Measurements from ENCODE around the gene GLP1R.

Gene GLP1R

DNA sequence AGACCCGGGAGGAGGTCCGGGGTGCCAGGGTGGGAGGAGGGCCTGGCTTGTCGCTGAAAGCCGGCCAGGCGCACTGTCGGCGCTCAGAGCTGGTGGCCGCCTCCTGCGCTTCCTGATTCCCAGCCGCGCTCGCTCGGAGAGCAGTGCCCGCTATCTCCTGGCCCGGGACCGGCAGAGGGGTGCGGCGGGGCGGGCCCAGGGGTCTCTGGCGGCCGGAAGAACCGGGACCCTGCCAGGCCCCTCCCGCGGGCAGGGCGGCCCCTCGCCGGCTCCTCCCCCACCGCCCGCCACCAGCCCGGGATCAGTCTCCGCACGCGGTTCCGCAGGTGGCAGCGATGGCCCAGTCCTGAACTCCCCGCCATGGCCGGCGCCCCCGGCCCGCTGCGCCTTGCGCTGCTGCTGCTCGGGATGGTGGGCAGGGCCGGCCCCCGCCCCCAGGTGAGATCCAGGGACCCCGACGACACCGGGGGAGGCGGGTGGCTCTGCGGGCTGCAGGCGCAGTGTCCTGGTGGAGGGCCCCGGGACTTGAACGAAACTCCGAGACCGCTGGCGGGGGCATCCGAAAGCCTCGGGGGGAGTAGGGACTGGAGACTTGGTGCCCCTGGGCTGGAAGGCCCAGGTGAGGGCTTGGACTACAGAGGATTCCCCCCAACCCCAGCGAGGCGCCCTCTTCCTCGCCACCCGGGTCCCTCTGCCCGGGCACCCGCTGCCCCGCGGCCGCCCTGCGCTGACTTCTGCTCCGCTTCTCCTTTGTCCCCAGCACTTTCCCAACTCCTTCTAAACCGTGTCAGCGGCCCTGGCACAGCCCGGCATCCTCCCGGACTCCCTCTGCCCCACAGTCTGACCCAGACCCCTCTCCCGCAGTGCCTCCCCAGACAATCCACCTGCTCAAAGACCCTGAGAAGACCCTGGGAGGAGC, at the start of gene GLP1R:
Gene GLP1R, plus strand, starts transcription at position 301 of the 919 bp plus-strand sequence. Its CDS starts 60 bp downstream, at position 361.
- DNase-seq (ENCODE audit: low spot score) = no peak

DNA sequence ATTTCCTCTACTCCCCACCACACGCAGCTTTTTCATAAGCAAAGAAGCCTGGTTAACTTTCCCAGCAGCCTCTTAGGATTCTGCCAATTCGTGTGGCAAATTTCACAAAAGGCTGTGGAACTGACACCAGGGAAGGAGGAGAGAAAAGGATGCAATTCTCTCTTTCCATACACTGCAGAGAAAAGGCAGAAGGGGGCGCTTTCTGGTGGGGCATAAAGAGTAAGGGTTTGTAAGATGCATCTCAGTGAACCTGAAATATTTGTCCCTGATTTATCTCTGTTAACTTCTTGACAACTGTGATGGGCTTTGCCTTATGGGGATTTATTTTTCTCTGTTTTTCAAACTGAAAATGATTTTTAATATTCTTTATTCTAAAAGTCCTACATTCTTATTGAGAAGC, 45.5 kb upstream of the GLP1R start:
- no peak for DNase-seq (ENCODE audit: low spot score)

DNA sequence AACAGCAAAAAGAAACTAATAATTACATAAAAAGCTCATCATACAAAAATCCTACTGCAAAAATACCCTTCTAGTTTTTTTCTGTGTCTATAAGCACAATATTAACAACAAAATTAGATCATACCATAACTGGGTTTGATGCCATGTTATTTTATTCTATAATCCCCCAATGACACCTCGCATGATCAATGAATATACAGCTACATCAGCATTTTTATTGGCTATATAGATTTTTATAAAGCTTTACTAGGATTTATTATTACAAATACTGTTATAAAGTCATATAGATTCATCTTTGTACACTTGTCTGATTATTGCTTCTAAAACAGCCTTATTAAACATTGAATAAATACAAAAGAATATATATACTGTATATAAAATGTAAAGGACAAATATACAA, 45.1 kb upstream of the GLP1R start:
- no peak for DNase-seq (ENCODE audit: low spot score)

DNA sequence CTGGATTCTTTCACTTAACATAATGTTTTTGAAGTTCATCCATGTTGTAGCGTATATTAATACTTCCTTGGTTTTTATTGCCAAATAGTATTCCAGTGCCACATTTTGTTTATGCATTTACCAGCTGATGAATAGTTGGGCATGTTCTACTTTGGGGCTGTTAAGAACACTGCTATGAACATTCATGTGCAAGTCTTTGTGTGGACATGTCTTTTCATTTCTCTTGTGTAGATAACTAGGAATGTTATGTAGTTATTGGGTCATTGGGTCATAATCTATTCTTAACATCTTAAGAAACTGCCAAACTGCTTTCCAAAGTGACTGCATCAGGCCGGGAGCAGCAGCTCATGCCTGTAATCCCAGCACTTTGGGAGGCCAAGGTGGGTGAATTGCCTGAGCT, 43.8 kb upstream of the GLP1R start:
- DNase-seq (ENCODE audit: low spot score) = no peak

DNA sequence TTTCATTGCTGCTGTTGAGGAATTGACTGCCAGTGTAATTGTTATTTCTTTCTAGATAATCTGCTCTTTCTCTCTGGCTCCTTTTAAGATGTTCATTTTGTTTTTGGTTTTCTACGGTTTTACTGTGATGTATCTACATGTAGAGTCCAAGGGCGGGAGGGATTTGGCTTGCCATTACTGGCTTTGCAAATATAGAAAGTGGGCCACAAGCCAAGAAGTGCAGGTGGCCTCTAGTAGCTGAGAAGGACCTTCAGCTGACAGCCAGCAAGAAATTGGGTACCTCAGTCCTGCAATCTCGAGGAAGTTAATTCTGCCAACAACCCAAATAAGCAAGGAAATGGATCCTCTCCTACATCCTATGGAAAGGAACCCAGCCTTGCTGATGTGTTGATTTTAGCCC, 42.8 kb upstream of the GLP1R start:
- no peak for DNase-seq (ENCODE audit: low spot score)

DNA sequence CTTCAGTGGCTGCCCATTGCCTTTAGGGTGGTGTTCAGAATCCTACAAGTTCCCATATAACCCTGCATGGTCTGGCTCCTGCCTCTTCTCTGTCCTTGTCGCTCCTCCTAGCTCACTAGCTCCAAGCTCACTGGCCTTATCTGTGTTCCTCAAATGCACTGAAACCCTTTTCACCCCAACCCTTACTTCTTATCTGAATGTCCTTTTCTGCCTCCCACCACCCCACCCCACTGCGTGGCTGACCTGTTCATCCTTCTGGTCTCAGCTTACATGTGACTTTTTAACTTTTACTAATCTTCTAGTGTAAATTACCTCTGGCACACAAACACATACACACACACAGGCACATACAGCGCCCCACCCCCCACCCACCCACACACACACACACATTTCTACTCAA, 41.0 kb upstream of the GLP1R start:
- no peak for DNase-seq (ENCODE audit: low spot score)

DNA sequence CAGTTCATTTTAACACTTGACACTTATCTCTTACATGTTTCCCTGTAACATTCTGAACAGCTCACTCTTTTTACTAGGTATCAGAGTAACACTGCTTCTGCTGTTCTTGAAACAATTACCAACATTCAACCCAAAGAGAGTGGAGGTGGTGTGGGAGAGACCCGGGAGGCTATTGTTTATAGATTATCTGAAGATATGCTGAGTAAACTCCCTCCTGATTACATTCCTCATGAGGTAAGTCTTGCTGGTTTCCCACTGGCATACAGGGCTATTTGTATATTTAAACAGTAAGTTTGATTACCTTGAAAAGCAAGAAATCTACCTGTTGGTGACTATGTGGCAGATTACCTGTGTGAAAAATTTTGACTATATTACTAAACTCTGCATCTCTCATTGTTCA, 39.8 kb upstream of the GLP1R start:
- no peak for DNase-seq (ENCODE audit: low spot score)

DNA sequence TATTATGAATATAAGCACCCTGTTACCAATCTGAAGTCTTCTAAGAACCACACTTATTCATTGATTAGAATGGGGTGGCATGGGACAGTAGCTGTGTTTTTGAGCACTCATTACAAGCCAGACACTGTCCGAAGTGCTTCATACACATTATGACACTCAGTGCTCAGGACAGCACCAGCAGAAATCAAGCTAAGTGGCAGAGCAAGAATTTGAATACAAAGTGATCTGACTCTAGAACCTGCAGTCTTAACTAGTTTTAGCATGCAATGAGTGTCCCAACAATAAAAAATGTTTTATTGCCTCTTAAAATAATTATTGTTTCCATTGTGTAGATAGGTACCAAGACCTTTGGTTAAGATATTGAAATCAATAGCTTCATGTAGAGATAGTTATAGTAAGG, 39.1 kb upstream of the GLP1R start:
- DNase-seq (ENCODE audit: low spot score) = no peak

DNA sequence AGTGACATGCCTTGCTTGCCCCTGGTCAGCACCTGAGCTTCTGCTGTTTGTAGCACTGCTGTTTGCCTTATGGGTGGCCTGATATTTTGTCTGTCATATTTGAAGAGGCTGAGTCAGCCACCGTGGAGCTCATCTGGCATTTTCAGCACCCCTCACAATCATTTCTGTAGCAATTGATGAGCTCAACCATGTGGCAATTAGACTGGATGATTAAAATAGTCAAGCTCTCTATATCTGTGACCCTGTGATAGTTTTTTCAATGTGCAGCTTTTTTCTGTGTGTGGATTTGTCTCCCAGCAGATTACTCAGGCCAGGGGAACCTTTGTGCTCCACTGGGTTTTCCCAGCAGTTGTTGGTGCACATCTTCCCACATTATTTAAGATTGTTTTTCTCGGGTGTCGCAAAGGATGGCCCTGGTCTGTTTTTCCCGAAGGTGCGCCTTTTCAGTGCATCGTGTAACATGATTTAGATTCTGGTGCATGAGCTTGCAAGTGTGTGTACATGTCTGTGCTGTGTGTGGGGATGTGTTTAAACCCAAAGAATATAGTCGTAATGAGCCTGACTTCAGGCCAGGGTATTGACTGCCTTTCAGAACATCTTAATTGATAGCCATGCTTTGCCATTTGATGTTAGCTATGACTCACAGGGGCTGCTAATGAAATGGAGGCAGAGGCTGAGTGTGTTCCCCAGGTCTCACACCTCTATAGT, 31.6 kb upstream of the GLP1R start:
- no peak for DNase-seq (ENCODE audit: low spot score)

DNA sequence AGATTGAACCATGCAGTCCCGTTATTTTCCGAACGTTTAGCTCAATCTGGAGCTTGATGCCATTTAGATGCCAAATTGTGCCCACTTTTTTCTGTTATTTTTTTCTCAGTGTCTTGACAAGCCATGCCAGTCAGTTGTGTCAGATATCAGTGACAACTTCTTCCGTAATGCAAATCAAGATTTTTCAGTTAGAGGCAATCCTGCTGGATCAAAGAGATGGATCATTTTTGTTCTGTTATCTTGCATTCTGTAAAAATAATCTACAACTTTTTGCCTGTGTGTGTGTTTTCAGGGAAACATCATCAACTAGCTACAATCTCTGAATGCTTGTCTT, 31.1 kb upstream of the GLP1R start:
- no peak for DNase-seq (ENCODE audit: low spot score)

DNA sequence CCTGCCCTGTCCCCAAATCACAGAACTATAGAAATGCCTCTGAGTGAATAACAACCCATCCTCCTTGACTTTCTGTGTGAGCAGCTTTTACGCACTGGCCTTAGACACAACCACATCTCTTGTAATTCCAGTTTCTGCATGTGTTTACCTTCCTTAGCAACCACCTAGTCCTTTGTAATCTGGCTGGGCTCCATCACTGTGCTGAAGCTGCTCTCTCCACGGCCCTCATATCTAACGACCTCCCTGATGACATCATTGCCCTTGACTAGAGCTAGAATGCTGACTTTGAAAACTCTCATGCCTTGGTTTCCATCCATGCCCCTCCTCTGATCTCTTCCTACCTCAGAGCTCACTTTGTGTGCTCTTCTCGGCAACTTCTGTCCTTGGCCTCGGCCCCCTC, 30.5 kb upstream of the GLP1R start:
- DNase-seq (ENCODE audit: low spot score) = no peak

DNA sequence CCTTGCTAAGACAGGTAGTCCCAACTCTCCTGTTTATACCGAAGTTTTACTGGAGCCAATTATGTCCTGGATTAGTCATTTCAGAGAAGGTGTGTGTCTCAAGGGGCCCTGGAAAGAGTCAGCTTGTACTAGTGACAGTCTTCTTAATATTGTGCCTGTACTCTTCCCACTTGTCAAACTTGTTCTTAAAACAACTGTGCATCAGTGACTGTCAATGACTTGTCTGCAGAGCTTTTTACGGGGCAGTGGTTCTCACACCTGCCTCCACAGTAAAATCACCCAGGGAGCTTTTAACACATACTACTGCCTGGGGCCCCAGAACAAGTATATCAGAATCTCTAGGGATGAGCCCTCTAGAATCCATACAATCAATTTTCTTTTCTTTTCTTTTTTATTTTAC, 28.4 kb upstream of the GLP1R start:
- no peak for DNase-seq (ENCODE audit: low spot score)

DNA sequence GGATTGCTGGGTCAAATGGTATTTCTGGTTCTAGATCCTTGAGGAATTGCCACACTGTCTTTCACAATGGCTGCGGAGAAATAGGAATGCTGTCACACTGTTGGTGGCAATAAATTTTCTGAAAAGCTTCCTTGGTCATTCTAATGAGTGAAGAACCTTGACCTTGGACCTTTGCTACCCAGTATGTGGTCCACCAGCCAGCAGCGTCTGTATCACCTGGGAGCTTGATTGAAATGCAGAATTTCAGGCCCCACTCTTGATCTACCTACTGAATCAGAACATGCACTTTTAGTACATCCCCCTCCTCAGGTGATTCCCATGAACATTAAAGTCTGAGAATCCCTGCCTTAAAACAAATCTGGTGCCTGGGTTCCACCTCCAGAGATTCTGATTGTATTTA, 27.5 kb upstream of the GLP1R start:
- DNase-seq (ENCODE audit: low spot score) = no peak

DNA sequence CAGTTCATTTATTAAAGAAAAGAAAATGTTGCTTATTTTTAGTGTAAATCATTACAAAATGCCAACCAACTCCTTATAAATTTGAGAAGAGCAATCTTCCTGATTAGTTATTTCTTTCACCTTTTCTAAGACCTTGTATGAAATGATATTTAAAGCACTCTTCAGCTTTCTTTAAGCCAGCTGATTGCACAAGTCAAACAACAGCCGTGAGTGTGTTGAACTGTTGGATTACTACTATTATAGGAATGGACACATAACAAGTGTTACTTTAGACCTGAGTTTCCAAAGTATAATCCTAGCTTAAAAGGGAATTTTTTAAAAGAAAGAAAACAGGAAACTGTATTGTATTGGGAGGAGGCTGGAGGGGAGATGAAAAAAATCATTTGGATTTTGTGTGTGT, 26.8 kb upstream of the GLP1R start:
- no peak for DNase-seq (ENCODE audit: low spot score)

DNA sequence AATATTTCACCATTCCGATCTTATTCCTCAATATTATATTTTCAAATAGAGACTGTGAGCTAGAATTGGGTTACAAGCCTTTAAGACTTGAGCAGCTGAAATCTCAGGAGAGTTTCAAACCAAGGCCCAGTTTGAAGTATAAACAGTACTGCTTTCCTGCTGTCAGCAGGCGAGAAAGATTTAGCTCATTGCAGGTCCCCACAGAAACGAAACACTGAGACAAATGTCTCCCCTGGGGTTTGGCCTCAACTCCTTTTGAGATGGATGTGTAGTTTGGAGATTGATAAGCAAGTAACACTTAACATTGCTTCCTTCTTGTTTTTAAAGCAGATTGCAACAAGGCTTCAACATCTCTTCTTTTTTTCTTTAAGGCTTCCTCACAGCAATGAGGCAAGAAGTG, 22.4 kb upstream of the GLP1R start:
- DNase-seq (ENCODE audit: low spot score) = no peak

DNA sequence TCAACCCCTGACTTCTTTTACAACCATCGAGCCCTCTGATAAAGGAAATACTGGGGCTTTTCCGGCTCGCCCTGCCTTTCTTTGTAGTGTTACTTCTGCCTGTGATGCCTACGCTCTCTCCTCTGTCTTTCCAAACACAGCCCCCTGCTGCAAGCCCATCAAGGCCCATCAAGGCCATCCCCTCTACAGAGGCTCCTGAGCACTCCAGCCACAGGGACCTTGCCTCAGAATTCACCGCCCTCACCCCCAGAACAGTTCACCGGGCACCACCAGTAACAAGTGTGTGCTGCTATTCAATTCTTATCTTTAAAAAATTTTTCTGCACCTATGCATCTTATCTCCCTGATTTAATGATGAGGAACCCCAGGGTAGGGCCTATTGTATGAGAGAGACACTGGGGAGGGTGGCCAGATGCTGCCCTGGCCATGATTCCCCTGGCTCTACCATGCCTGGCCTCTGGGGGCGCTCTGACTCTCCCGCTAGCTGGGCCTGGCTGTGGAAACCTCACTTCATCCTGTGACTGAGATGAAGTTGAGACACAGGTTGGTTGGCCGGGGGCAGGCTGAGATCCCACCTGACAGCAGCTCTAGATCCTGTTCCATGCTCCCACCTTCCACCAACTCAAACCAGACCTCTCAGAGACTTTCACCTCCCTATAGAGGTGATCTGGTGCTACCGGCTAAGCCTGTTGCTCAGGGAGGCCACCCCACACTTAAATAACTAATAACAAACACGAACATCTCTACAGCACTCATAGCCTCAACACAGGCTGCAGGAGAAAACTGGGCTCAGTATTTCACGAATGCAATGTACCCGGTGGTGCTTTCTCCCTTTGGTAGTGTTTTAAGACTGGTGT, 19.2 kb upstream of the GLP1R start:
- DNase-seq (ENCODE audit: low spot score) = peak; percentile 36

DNA sequence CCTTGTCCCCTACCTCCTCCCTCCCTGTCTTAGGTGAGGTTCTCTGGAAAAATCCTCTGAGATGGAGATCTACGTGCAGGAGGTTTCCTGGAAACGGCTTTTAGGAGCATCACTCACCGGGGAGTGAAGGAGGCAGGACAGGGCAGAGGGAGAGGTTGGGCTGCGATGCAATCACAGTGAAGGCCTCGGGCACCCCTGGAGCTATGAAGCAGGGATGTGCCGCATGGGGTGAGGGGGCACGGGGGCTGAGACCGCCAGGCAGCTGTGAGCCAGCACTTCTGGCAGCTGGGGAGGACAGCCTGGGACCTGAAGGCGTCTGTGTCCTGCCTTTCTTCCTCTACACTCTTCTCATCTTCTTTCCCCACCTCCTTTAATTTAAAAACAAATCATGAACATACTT, 12.9 kb upstream of the GLP1R start:
- DNase-seq (ENCODE audit: low spot score) = no peak

DNA sequence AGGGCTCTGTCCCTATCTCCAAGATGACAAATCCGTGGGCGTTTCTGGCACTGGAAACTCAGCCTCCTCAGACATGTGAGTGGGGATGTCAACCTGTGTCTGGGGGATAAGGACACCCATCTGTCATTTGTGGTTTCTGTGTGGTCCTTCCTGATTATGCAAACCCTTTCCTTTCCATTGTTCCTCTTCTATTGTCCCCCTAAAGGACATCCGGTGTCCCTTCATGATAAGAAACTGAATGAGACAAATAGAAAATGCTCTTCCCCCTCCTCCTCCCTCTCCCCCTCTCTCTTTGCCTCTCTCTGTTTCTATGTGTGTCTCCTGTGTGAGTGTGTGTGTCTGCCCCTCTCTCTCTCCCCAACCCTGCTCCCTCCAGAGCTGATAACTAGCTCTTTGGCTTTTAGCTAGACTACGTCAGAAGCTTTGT, 11.5 kb upstream of the GLP1R start:
- no peak for DNase-seq (ENCODE audit: low spot score)

DNA sequence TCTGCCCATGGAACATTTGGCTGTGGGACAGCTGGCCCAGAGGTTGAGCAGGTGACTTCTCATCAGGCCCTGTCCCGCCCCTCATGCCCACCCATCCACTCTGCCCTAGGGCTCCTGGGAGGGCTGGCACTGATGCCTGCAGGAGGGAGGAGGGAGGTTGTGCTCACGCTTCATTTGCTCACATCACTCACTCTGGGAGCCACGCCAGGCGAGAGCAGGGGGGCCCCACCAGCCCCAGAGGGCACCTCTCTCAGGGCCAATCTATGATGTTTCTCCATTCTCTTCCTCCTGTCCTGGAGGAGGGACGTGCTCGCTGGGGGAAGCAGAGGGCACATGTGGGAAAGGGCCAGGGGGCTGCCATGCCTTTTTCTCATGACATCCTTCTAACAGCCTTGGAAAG, 10.9 kb upstream of the GLP1R start:
- no peak for DNase-seq (ENCODE audit: low spot score)

DNA sequence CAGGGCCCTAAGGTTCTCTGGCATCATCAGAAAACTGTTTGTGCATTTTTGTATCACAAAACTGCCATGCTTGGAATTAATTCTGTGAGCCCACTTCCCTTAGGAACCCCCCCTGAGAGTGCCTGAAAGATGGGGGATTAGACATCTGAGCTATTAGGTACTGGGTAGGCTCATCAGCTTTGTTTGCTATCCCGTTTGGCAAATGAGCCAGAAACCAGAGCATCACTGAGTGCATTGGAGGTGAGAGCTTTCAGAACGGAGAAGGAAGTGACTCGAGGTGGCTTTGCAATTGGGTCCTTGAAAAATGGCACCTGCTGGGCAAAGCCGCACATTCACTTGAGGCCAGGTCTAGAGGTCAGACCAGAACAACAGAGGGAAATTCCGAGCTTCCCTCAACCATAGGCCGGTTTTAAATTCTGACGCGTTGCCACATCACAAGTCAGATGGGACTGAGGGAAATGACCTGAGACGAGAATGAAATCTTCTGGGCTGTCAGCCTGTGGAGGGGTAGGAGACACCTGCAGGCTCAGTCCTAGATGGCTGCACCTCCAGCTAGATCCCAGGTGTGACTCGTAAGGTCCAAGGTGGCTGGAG, 8.4 kb upstream of the GLP1R start:
- no peak for DNase-seq (ENCODE audit: low spot score)

DNA sequence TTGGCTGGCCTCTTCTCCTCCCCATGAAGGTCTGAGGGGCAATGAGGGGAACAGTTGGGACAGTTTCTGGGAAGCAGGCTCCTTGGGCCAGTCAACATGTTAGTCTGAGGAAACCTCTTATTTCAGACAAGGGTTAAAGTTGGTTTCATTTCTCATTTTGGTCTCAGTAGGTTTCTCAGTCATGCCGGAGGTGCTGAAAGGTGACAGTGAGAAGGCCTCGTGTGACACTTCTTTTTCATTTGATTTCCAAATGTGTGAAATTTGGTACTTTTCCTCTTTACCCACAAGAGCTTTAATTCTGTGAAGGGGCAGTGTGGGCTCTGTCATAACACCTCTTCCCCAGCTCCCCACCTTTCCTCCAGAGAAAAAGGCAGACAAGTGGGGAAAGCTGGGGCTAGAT, 7.5 kb upstream of the GLP1R start:
- DNase-seq (ENCODE audit: low spot score) = no peak

DNA sequence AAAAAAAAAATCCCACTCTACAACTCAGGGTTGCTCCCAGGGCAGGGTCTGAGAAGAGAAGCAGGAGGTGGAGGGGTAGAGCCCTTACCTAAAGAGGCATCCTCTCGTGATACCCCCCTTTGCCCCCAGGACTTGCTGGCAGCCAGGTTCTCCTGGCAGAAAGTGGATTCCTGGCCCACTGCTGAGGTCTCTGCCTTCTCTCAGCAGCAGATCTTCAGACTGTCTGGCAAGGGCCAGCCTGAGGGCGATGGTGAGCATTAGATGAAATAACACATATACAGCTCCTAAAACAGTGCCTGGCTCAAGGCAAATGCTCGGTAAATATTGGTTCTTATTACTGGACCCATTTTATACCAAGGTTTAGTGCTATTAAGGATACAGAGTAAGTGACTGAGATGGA, 4.8 kb upstream of the GLP1R start:
- DNase-seq (ENCODE audit: low spot score) = no peak
